Measurements from ENCODE around the gene SLC51B.
"Not testable (repeated sequence)": the region's sequence is repeated elsewhere in the genome, so short reads cannot be mapped to it uniquely, and the experiment has no call there.

SLC51B gene

DNA sequence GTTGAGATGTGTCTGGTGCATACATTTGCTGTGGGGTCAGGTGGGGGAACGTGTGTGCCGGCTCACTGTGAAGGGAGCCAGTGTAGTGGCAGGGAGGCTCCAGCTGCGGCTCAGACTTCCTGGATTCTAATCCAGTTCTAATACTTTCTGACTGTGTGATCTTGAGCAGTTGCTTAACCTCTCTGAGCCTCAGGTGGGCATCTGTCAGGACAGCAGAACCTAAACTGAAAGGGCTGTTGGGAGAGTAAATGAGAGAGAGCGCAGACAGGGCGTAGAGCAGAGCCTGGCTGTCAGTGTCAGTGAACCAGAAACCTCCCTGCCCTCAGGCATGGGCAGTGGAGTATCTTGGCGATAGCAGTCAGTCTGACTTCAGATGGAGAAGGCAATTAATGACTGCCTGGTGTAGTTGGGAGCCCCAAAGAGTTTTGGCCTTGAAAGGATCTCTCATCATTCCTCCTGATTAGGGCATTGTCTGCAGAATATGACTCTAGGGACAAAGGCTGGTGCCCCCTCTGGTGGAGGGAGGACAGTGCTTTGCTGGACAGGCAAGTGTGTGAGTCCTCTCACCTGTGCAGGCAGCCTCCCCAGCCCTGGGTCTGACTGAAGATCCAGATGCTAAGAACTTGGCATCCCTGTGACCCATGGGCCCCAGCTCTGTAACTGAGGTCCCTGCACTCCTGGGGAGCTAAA is 40.9 kb downstream of the SLC51B start:
- DNase-seq, result no peak

GRCh38 chr15:65086680-65087111 is 41.5 kb downstream of the SLC51B start:
- DNase-seq, result no peak

GRCh38 chr15:65087411-65087810 is 42.2 kb downstream of the SLC51B start:
- no peak for DNase-seq

- DNase-seq, result no peak
Measured at GRCh38 chr15:65087873-65088642, 42.9 kb downstream of the SLC51B start.

- no peak for DNase-seq
Measured at GRCh38 chr15:65088643-65089021, 43.4 kb downstream of the SLC51B start.

- no peak for DNase-seq
Measured at GRCh38 chr15:65089206-65089824, 44.1 kb downstream of the SLC51B start.

DNA sequence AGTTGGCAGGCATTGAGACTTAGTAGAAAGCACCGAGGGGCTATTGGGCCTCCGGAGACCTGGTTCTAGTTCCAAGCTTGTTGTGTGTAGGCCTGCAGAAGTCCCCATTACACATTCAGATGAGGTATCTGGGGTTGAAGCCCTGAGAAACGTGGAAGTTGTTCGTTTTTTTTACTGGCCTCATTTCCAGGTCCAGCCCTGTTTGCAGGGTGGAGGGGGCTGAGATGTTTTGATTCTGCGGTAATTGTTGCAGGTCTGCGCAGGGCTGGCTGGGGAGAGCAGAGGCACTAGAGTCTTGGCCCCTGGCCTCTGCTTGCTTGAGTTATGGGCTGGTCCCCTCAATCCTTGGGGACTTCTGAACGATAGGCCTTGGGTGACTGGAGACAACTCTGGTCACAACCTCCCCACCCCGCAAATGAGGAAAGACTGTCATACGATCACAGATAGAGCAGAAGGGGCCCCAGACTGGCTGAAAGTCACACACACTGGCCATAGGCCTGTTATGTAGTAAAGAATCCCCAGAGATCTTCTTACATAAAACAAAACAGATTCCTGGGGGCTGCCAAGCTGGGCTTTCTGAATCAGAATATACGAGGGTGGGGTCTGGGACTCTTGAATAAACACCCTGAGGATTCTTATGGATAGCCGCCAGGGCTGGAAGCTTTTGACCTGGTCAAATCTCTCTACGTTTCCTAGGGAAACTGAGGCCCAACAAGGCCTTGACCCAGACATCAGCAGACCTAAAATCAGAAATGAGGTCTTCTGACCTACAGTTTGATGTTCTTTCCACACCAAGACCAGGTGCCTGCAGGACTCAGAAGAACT is 47.0 kb downstream of the SLC51B start:
- DNase-seq, result no peak

DNA sequence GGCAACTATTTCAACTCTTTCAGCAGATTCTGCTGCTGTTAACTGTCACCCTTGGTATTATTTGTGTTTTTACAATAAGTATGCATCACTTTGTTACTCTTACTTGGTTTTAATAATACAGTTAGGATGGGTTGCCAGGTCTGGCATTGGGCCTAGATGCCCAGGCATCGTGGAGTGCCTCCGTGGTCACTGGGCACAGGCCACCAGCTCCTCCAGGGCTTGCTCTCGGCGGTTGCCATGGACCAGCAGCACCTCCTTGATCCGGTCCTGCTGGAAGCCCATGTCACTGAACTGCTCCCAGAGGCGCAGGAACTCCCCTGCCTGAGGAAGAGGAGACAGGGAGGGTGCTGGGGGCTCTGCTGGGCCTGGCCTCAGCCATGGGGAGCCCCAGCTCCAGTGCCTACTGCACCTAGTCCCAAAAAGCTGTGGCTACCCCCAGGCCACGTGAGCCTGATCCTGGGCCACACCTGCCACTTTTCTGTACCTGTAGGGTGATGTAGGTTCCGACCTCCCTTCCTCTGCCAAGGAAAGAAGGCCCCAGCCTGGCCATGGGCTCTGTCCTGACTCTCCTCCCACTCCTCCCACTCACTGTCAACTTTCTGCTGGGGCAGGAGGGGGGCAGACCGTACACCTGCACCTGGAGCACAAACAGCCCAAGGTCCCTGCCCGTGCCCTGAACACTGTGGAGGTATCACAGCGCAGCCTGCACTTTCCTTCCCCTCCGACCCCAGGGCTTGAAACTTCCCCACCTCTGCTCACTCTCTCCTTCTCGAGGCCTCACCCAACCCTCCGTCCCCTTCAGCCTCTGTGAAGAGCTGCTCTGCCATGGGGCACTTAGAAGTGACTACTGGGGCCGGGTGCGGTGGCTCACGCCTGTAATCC is 48.0 kb downstream of the SLC51B start:
- no peak for DNase-seq

GRCh38 chr15:65093793-65094170 is 48.6 kb downstream of the SLC51B start:
- DNase-seq, result not testable (repeated sequence)

GRCh38 chr15:65094294-65094995 is 49.3 kb downstream of the SLC51B start:
- no peak for DNase-seq

GRCh38 chr15:65095011-65095746 is 50.0 kb downstream of the SLC51B start:
- no peak for DNase-seq

DNA sequence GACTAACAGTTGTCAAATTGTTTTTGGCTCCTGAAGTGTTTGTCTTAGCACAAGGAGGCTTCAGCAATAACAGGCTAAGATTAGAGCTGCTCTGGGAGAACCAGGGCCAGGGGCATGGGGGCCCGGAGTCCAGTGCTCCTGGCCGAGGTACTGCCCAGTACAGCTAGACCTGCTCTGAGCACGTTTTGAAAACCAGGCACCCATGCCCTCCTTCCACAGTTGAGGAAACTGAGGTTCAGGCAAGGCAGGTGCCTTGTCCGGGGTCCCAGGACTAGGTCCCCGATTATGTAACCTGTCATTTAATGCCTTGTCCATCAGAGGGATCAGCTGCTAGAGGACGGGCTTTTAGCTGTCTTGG is 50.5 kb downstream of the SLC51B start:
- DNase-seq, result no peak

DNA sequence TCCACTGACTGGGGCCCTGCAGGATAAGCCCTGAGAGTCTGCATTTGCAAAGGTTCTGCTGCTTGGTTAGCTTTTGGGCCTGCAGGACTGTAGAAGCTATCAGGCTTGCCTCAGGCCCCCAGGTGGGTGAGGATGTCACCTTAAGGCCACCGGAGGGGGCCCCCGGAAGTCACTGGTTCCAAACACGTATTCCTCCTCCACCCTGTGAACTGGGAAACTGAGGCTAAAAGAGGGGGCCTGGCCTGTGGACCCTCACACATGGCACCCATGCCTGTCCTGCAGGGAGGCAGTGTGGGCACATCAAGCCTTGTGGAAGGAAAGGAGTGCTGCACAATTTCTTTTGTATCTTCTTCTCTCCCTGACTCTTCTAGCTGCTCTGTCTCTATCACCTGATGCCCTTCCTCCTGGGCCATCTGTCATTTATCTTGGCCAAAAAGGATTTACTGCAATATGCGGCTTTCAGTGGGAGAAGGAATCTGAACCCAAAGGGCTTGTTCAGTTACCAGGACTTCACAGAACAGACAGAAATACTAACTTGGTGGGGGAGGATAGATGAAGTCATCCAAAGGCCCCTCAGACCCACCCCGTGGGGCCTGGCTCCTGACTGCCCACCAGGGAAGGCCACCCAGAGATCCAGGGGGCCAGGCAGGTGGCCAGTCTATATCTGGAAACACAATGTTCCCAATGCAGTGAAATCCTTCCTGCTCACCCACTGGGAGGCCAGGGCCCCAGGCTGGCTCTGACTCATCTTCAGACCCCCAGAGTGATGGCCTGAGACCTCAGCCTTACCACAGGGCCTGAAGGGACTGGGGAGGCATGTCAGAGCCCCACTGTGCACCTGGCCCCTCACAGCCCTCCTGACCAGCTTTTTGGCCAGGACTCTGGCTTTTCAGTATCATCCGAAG is 51.5 kb downstream of the SLC51B start:
- DNase-seq, result no peak

DNA sequence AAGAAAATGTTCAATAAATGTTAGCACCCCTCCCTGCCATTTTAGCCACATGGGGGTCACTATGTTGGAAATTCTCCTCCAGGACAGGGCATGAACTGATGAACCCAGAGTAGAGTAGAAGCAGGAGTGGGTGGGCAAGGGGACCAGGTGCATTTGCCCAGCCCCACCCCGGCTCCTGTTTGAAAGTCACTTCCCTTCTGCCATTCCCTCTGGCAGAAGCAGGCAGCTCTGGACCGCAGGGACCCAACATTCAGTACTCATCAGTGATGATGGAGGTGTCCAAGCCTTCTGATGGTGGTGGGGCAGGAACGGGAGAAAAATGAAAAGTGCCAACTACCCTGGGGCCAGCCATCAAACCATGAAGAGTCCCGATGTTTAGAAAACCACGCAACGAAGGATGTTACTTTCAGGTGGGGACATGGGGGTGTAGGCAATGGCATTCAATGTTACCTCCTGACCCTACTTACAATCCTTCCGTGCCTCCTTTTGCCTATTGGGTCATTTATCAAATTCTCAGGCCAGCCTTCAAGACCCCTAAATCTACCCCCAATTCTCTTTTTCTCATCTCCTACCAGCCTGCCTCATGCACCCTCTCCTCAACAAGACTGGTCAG is 52.6 kb downstream of the SLC51B start:
- no peak for DNase-seq

DNA sequence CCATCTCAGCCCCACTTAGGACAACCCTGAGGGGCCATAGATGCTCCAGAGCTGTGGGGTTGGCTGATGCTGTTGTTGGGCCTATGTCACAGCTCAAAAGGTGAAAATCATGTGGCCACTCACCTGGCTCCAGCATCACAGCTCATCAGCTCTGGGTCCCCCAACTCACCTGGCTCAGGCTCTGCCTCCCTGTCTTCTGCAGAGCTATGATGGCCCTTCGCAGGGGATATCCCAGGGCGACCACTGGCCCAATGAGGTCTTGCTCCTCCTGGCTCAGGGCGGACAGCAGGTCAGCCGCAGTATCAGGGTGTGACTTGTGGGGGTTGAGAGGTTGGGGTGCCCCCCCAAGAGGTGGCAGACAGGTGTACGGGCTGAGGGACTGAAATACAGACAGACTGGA is 54.1 kb downstream of the SLC51B start:
- no peak for DNase-seq

DNA sequence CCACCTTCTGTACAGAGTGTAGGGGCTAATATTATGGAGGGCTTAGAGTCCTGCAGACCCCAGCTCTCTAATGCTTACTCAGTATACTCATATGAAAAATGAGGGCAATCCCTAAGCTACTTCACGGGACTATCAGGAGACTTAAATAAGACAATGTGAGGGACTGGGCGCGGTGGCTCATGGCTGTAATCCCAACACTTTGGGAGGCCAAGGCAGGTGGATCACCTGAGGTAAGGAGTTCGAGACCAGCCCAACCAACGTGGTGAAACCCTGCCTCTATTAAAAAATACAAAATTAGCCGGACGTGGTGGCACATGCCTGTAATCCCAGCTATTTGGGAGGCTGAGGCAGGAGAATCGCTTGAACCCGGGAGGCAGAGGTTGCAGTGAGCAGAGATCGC is 54.6 kb downstream of the SLC51B start:
- not testable (repeated sequence) for DNase-seq

- no peak for DNase-seq
Measured at GRCh38 chr15:65100442-65100841, 55.3 kb downstream of the SLC51B start.

- DNase-seq, result no peak
Measured at GRCh38 chr15:65101411-65101890, 56.3 kb downstream of the SLC51B start.

Data from activated CD4-positive, alpha-beta T cell treated with anti-CD3 and anti-CD28 coated beads for 1 hour (primary cell).